Upper lobe of left lung (tissue), 6 donors: Measurements from ENCODE around the gene CSF3R. TPM values are rescaled to one million over a fixed set of nuclear protein-coding genes. Genes with fewer than 3 reads are reported as not detected.

Experiments
- ATAC-seq, 2 donors: fragments of 200-7000 bp; cut with Tn5 transposase; one replicate each; pipeline ENCODE4 v1.9.1; 2022; ENCODE audit warnings: mild to moderate bottlenecking in 2 of 2, moderate library complexity in 2 of 2; ENCODE audit not compliant: low FRiP score in 2 of 2
- DNase-seq, 2 donors: peaks; one replicate each; pipeline ENCODE4 v3.0.0-alpha.2; 2019 to 2020
- H3K27ac ChIP-seq, 4 donors: fragments of 200-600 bp; sonication (generic); one replicate each; pipeline ENCODE4 v1.5.1; 2016 to 2019
- H3K27me3 ChIP-seq, 4 donors: fragments of 200-600 bp; sonication (generic); one replicate each; pipeline ENCODE4 v1.5.1; 2017 to 2019
- H3K36me3 ChIP-seq, 4 donors: fragments of 200-600 bp; sonication (generic); one replicate each; pipeline ENCODE4 v1.5.1; 2016 to 2019
- H3K4me1 ChIP-seq, 4 donors: fragments of 200-600 bp; sonication (generic); one replicate each; pipeline ENCODE4 v1.5.1; 2018 to 2019
- H3K4me3 ChIP-seq, 4 donors: fragments of 200-600 bp; sonication (generic); one replicate each; pipeline ENCODE4 v1.5.1; 2017 to 2019; ENCODE audit warnings: mild to moderate bottlenecking in 2 of 4, moderate library complexity in 1 of 4
- H3K9me3 ChIP-seq, 4 donors: fragments of 200-600 bp; sonication (generic); one replicate each; pipeline ENCODE4 v1.5.1; 2018 to 2019
- CTCF ChIP-seq, 6 experiments: fragments of 450-650 bp in 4 of 6; fragments of 200-600 bp in 2 of 6; sonication (generic) in 2 of 6; IDR thresholded peaks; one replicate each; pipeline ENCODE4 v1.5.1; 2016 to 2019; ENCODE audit warnings: antibody characterized with exemption in 6 of 6
- EP300 ChIP-seq, 4 donors: sonication (generic); formaldehyde crosslinking; IDR thresholded peaks; one replicate each; pipeline ENCODE4 v1.5.1; 2017; ENCODE audit warnings: antibody characterized with exemption in 4 of 4, control low read depth in 2 of 4
- POLR2A ChIP-seq, 4 donors: fragments of 450-650 bp; IDR thresholded peaks; one replicate each; pipeline ENCODE4 v1.5.1; 2016 to 2017; ENCODE audit warnings: antibody characterized with exemption in 4 of 4, mild to moderate bottlenecking in 2 of 4
- POLR2AphosphoS5 ChIP-seq, 2 donors: sonication (generic); formaldehyde crosslinking; IDR thresholded peaks; one replicate each; pipeline ENCODE4 v1.5.1; 2017; ENCODE audit warnings: antibody characterized with exemption in 2 of 2
- WGBS, 2 donors: methylation state at CpG; one replicate each; pipeline ENCODE4 v1.1.5; 2017 to 2018; 5-methylcytosine and 5-hydroxymethylcytosine counted together
- total RNA-seq, 6 donors: library from RNA; depleted of rRNA in 4 of 6; stranded (reverse); fragments of >200 nt in 4 of 6; gene quantifications; one replicate each; pipeline versions ENCODE4 v1.1.0 to v1.2.1, GENCODE V29; 2016 to 2021
- donor health status: DM: no; HTN: no; CAD: no; lungs with moderate emphysema.
- donor health status: DM: no; HTN: yes; CAD: no; lungs with severe emphysema.

CSF3R gene
- total RNA-seq, 6 donors from 2014 or later, result 192 to 851 (median 261) TPM

- WGBS, 2 donors, result 72 to 81% methylated on average over 6 to 10 of the region's 10 CpGs
- Histone ChIP-seq H3K27me3 (no peaks in the 10 kb centered on the region), H3K9me3 (no peaks in the 10 kb centered on the region), H3K27ac (no peak overlapping the region), H3K4me3 (no peak overlapping the region), H3K36me3 (no peaks in the 10 kb centered on the region), H3K4me1 (peaks cover 0 to 11% (median 2%) of the 10 kb centered on the region in 4 donors)
- peak in 1 of 2 donors; percentile 37 for DNase-seq
- no peak for ATAC-seq
- TF ChIP-seq POLR2AphosphoS5 (IDR thresholded peaks at IDR 0.05) (no peak), POLR2A (IDR thresholded peaks at IDR 0.05) (no peak), CTCF (IDR thresholded peaks at IDR 0.05) (no peak), EP300 (IDR thresholded peaks at IDR 0.05) (no peak)
These were observed 32.8 kb upstream of the CSF3R start for GRCh38 chr1:36515315-36516138.

GRCh38 chr1:36514501-36514900 is 31.8 kb upstream of the CSF3R start:
- TF ChIP-seq POLR2AphosphoS5 (IDR thresholded peaks at IDR 0.05), result no peak
- no peak for TF ChIP-seq EP300 (IDR thresholded peaks at IDR 0.05)
- TF ChIP-seq POLR2A (IDR thresholded peaks at IDR 0.05), result no peak
- no peak for TF ChIP-seq CTCF (IDR thresholded peaks at IDR 0.05)
- 89 to 90% methylated on average over 13 to 18 of the region's 18 CpGs for WGBS, 2 donors
- no peak overlapping the region for H3K27ac ChIP-seq
- H3K4me1 ChIP-seq, result peaks cover 0 to 11% (median 2%) of the 10 kb centered on the region in 4 donors
- H3K27me3 ChIP-seq, result no peaks in the 10 kb centered on the region
- no peak overlapping the region for H3K4me3 ChIP-seq
- peak in 1 of 2 donors; percentile 54 for DNase-seq
- ATAC-seq, result no peak
- H3K9me3 ChIP-seq, result no peaks in the 10 kb centered on the region
- no peaks in the 10 kb centered on the region for H3K36me3 ChIP-seq

GRCh38 chr1:36513676-36514473 is 31.2 kb upstream of the CSF3R start:
- H3K4me1 ChIP-seq, result peaks cover 0 to 11% (median 2%) of the 10 kb centered on the region in 4 donors

GRCh38 chr1:36512842-36513241 is 30.1 kb upstream of the CSF3R start:
- TF ChIP-seq POLR2A (IDR thresholded peaks at IDR 0.05) (no peak), CTCF (IDR thresholded peaks at IDR 0.05) (no peak), EP300 (IDR thresholded peaks at IDR 0.05) (no peak), POLR2AphosphoS5 (IDR thresholded peaks at IDR 0.05) (no peak)
- no peak overlapping the region for H3K4me3 ChIP-seq
- DNase-seq, result no peak
- H3K4me1 ChIP-seq, result peaks cover 0 to 11% (median 2%) of the 10 kb centered on the region in 4 donors
- WGBS, 2 donors, result 67% methylated on average over 1 of the region's 1 CpG
- no peak overlapping the region for H3K27ac ChIP-seq
- H3K27me3 ChIP-seq, result no peaks in the 10 kb centered on the region
- no peaks in the 10 kb centered on the region for H3K36me3 ChIP-seq
- H3K9me3 ChIP-seq, result no peaks in the 10 kb centered on the region
- no peak for ATAC-seq

More at GRCh38 chr1:36513676-36514473, 31.2 kb upstream of the CSF3R start:
- H3K36me3 ChIP-seq, result no peaks in the 10 kb centered on the region
- DNase-seq, result no peak
- WGBS, 2 donors, result 69 to 71% methylated on average over 12 of the region's 12 CpGs
- no peak overlapping the region for H3K27ac ChIP-seq
- H3K4me3 ChIP-seq, result no peak overlapping the region
- ATAC-seq, result no peak
- H3K27me3 ChIP-seq, result no peaks in the 10 kb centered on the region
- TF ChIP-seq EP300 (IDR thresholded peaks at IDR 0.05) (no peak), CTCF (IDR thresholded peaks at IDR 0.05) (no peak), POLR2A (IDR thresholded peaks at IDR 0.05) (no peak), POLR2AphosphoS5 (IDR thresholded peaks at IDR 0.05) (no peak)
- no peaks in the 10 kb centered on the region for H3K9me3 ChIP-seq
